HG03439 (cell line): ENCODE data around the gene MYD88.
A peak's percentile ranks its signal among the peaks of the same experiment; 100 is the strongest.

Source experiments
- ATAC-seq: cut with Tn5 transposase; IDR thresholded peaks from one replicate; pipeline ENCODE4 v1.9.1; 2021; ENCODE audit warnings: mild to moderate bottlenecking, moderate library complexity; ENCODE audit not compliant: unreplicated experiment

The MYD88 gene

DNA sequence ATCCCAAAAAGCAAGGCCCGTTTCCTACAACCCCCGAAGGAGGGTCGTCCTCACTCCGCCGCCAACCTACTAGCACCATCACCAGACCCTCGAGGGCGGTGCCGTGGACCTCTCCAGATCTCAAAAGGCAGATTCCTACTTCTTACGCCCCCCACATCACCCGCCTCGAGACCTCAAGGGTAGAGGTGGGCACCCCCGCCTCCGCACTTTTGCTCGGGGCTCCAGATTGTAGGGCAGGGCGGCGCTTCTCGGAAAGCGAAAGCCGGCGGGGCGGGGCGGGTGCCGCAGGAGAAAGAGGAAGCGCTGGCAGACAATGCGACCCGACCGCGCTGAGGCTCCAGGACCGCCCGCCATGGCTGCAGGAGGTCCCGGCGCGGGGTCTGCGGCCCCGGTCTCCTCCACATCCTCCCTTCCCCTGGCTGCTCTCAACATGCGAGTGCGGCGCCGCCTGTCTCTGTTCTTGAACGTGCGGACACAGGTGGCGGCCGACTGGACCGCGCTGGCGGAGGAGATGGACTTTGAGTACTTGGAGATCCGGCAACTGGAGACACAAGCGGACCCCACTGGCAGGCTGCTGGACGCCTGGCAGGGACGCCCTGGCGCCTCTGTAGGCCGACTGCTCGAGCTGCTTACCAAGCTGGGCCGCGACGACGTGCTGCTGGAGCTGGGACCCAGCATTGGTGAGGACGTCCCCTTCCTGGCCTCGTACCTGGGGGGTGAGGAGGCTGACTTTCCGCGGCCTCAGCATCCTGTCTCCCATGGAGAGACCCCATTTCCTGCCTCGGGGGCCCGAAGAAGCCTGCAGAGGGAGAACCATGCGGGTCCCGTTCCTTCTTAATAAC, at the start of gene MYD88:
Gene MYD88, plus strand, starts transcription at position 313 of the 842 bp plus-strand sequence. Its CDS starts 40 bp downstream, at position 353.
- peak; percentile 45 for ATAC-seq

GRCh38 chr3:38089163-38089562, 49.3 kb upstream of the MYD88 start:
- no peak for ATAC-seq

GRCh38 chr3:38090453-38090852, 48.0 kb upstream of the MYD88 start:
- ATAC-seq = no peak

DNA sequence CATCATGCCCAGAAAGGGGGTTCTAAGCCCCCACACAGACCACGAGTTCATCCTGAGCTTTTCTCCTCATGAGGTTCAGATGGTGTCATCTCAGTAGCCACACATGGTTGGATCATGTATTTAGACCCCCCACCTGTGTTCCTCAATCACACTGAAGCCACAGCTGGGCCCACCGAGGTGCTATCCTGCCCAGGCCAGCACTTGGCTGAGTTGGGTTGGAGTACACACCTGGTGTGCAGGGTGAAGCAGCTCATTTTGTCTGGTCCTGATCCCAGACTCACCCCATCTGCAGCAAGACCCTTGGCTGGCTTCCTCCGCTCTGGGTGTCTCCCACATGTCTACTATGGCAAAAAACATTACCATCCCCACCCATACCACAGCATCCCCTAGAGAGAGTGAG, 43.5 kb upstream of the MYD88 start:
- ATAC-seq = no peak

DNA sequence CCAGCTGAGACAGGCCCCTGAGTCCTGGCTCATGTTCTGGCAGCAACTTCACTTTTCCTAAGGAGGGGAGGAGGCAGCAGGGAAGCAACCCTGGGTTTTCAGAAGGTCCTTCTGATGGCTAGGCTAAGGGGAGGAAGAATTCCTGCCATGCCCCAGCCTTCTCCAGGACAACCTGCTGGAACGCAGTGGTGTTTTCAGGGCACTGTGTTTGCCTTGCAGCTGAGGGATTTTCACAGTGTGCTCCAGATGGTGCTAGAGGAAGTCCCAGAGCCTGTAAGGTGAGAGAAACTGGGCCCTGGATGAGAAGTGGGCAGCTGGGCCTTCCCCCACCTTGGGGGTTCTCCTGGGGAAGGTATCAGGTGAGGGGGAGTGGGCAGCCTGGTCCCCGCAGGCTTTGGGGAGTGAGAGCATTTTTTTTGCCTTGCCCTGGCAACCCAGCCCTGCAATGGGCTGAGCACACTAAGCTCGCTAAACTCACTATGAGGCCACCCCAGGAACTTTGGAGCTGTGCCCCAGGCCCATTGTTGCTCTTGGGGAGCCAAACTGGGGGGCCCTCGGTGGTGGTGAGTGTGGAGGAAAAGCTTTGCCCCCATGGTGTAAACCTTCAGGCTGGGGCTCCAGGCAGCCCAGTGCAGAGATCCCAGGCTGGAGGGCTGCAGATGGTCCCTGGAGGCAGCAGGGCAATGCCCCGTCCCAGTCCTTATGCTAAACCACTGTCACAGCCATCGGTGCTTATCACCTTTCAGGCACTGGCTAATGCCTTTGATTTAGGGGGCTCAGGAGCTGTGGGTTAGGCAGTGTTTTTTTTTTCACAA, 42.6 kb upstream of the MYD88 start:
- no peak for ATAC-seq

- ATAC-seq = no peak
These were observed 40.8 kb upstream of the MYD88 start for GRCh38 chr3:38097446-38098375.

GRCh38 chr3:38098376-38098723, 40.1 kb upstream of the MYD88 start:
- no peak for ATAC-seq

DNA sequence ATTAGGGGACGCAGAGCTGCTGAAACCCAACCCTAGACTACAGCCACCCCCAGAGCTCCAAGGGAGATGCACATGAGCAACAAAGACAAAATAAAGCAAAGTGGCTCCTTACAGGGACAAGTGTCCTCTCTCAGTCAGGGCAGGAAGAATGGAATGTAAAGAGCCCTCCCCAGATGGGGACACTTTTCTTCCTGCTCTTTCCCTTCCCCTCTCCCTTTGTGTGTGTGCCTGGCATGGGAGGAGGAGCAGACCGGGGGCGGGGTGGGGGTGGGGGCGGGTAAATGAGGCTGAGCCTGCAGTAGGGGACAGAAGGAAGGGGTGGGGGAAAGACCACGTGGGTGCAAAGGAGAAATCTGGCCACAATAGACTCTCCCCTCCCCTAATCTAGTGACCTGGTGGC, 38.9 kb upstream of the MYD88 start:
- ATAC-seq = no peak

DNA sequence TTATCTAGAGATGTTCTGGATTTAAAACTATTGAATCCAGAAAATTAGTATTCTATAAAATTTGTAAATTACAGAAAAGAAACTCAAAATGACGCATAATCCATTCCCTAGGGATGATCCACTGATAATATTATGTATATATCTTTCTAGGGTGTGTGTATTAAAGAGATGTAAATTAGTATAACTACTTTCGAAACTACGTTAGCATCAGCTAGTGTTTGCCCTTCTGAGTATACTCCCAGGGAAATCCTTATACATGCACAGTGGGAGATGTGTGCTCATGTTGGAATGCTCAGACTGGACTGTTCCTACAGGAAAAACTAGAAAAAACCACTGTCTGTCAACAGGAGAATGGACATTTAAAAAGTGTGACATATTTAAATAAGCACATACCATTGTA, 38.0 kb upstream of the MYD88 start:
- no peak for ATAC-seq

DNA sequence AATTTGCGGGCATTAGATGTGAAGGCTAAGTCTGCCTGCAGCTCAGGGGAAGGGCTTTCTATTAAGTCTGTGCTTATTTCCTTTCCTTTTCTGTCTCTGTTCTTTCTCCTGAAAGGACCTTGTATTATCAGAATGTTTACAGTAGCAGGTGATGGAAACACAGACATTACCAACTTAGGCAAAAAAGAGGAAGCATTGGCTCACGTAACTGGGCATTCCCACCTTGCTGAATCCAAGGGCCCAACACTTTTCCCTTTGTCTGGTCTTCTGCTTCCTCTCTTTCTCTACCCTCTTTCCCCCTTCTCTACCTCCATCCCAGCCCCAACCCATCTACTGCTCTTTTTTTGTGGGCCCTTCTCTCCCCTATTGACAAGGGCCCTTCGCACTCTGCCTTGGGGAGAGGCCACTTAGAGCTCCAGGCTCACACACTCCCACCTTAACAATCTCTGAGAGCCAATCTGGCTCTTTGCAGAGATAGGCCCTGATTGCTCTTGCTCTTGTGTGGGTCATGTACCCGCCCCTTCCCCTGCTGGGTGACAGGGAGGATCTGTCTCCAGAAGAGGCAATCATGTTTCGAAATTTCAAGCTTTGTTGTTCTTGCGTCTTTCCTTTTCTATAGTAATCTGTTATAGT, 36.5 kb upstream of the MYD88 start:
- ATAC-seq = no peak

DNA sequence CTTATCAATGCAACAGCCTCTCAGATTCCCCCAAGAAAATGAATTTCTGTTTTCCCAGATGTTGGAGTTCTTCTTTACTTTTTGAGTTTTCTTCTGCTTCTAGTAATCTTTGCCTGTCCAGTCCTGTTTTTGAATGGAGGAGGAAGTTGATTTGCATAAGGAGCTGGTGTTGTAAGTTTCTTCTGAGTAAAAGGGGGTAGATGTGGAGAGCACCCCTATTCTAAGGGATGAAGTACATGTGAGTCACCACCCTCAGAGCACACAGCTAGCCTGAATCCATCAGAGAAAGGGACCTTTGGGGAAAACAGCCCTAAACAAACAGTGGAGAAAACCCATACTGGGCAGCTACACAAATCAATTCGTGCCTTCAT, 36.0 kb upstream of the MYD88 start:
- no peak for ATAC-seq

GRCh38 chr3:38105525-38105924, 32.9 kb upstream of the MYD88 start:
- ATAC-seq = no peak

DNA sequence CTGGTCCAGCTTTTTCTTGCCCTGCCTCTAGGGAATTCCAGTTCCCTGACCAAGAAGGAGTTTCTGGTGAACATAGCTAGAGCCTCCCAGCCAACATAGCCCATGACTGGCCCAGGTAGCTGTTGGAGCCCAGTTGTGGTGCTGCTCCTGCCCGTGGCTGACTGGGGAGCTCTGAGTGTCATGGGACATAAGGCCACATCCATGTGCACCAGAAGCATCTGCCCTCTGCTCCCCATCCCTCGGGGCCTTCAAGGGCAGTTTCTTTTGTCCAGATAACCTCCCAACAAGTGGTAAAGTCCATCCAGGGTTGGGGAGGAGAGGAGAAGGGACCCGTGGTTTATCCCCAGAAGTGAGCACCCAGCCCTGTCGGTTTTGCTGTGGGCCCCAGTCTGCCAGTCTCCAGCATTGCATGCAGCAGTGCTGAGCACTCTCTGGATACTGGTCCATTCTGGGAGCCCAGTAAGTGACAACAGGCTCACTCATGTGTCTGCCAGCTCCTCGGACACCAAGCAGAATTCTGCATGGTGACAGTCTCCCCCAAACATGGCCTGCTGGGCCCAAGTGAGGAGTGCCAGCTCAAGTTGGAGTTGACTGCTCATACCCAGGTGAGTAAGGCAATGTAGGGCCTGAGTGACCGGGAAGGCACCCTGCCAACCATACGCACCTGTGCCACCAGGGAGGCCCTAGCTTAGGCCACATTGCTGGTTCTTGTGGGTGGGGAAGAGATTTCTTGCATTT, 30.4 kb upstream of the MYD88 start:
- ATAC-seq = no peak

GRCh38 chr3:38108649-38109579, 29.5 kb upstream of the MYD88 start:
- ATAC-seq = no peak

DNA sequence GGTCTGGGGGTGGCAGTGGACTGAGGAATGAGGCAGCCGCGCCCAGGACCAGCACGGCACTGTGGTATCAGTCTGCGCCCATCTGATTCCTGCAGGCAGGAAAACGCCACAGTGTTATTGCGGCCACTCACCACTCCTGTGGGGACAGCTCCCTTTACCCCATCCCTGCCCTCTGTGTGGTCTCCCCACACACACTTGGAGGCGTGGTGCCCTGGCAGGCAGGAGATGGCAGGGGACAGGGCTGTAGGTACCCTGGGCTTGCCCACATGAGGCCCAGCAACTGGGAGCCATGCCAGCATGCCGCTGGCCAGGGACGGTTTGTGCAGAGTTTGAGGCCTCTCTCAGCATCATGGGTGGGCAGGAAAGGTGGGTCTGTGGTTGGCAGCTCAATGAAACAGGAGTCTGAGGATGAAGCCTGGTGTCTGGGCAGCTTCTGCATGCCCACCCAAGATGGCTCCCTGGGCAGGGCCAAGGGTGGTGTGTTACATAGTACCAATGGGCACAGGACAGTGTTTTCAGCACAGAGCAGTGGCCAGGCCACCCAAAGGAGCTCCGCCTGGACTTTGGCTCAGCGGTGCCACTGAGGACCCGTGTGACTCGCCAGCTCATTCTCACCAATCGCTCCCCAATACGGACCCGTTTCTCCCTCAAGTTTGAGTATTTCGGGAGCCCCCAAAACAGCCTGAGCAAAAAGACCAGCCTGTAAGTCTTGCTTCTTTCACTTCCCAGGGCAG, 28.7 kb upstream of the MYD88 start:
- ATAC-seq = no peak

- ATAC-seq = no peak
These were observed 28.0 kb upstream of the MYD88 start for GRCh38 chr3:38110314-38111050.

- ATAC-seq = no peak
These were observed 27.3 kb upstream of the MYD88 start for GRCh38 chr3:38111201-38111600.
